K562 (cell line): ENCODE results near the gene LGR6. TPM values are rescaled to one million over a fixed set of nuclear protein-coding genes. Genes with fewer than 3 reads are reported as not detected.
A peak's percentile ranks its signal among the peaks of the same experiment; 100 is the strongest.

Experiments used
- C11orf30 ChIP-seq: fragments of 450-650 bp; IDR thresholded peaks from 2 replicates; pipeline ENCODE4 v1.6.1; 2016; ENCODE audit warnings: low read depth, mild to moderate bottlenecking
- CTBP1 ChIP-seq: fragments of 450-650 bp; IDR thresholded peaks from 2 replicates; pipeline ENCODE4 v1.6.1; 2016; ENCODE audit warnings: borderline replicate concordance
- EP300 ChIP-seq: IDR thresholded peaks from 2 replicates; pipeline ENCODE4 v1.6.1; 2012; ENCODE audit warnings: low read length, improper control_type of control experiment
- GTF2E2 ChIP-seq: fragments of 200-800 bp; sonication (Bioruptor generic); IDR thresholded peaks from 2 replicates; pipeline ENCODE4 v1.6.1; 2016; ENCODE audit warnings: missing genetic modification characterization, missing compliant biosample characterization
- HDAC6 ChIP-seq: IDR thresholded peaks from 2 replicates; pipeline ENCODE4 v1.6.1; 2012; ENCODE audit warnings: low read depth, mild to moderate bottlenecking, control low read depth, inconsistent platforms, low read length, moderate library complexity
- HES1 ChIP-seq: fragments of 450-650 bp; IDR thresholded peaks from 2 replicates; pipeline ENCODE4 v1.6.1; 2016; ENCODE audit warnings: low read depth, mild to moderate bottlenecking, moderate library complexity
- HOMEZ ChIP-seq: fragments of 250-450 bp; sonication (Bioruptor Pico); IDR thresholded peaks from 2 replicates; pipeline ENCODE4 v1.4.0; 2020; ENCODE audit warnings: mild to moderate bottlenecking, moderate library complexity
- KDM5B ChIP-seq: fragments of 200-600 bp; sonication (generic); IDR thresholded peaks from 2 replicates; pipeline ENCODE4 v1.6.1; 2012; ENCODE audit warnings: low read depth, mild to moderate bottlenecking, moderate library complexity, low read length, control low read depth, inconsistent platforms; ENCODE audit not compliant: insufficient replicate concordance
- NFYB ChIP-seq: IDR thresholded peaks from 2 replicates; pipeline ENCODE4 v1.6.1; 2011; ENCODE audit warnings: mild to moderate bottlenecking, moderate library complexity; ENCODE audit not compliant: insufficient read length; ENCODE audit errors: extremely low read depth
- NR0B1 ChIP-seq: fragments of 450-650 bp; IDR thresholded peaks from one replicate; pipeline ENCODE4 v1.6.1; 2018; ENCODE audit warnings: mild to moderate bottlenecking, moderate library complexity; ENCODE audit not compliant: partially characterized antibody
- PHF20 ChIP-seq: fragments of 450-650 bp; IDR thresholded peaks from 2 replicates; pipeline ENCODE4 v1.6.1; 2018; ENCODE audit not compliant: partially characterized antibody
- SIN3A ChIP-seq, 2 experiments: fragments of 150-350 bp in 1 of 2; IDR thresholded peaks; 2 replicates each; pipeline ENCODE4 v1.6.1; 2011 to 2016; ENCODE audit warnings: borderline replicate concordance in 2 of 2, low read depth in 2 of 2, low read length in 2 of 2, mild to moderate bottlenecking in 2 of 2, moderate library complexity in 2 of 2; ENCODE audit not compliant: control insufficient read depth in 1 of 2
- TBL1XR1 ChIP-seq, 2 experiments: IDR thresholded peaks; 2 replicates each; pipeline ENCODE4 v1.6.1; 2012; ENCODE audit warnings: improper control_type of control experiment in 2 of 2, low read length in 2 of 2, mild to moderate bottlenecking in 1 of 2
- TEAD2 ChIP-seq: fragments of 450-650 bp; IDR thresholded peaks from 2 replicates; pipeline ENCODE4 v1.6.1; 2016; ENCODE audit warnings: missing genetic modification characterization, control low read depth, missing compliant biosample characterization
- VEZF1 ChIP-seq: fragments of 200-800 bp; sonication (Bioruptor generic); IDR thresholded peaks from 2 replicates; pipeline ENCODE4 v1.6.1; 2017; ENCODE audit warnings: missing genetic modification characterization, missing compliant biosample characterization
- ZBTB2 ChIP-seq: fragments of 450-650 bp; IDR thresholded peaks from 2 replicates; pipeline ENCODE4 v1.6.1; 2016; ENCODE audit warnings: antibody characterized with exemption
- ZZZ3 ChIP-seq: fragments of 450-650 bp; IDR thresholded peaks from 2 replicates; pipeline ENCODE4 v1.6.1; 2016; ENCODE audit warnings: antibody characterized with exemption, mild to moderate bottlenecking, moderate library complexity
- polyA plus RNA-seq, 8 experiments: library from polyadenylated mRNA; depleted of rRNA in 4 of 8; stranded (reverse) in 5 of 8; unstranded in 3 of 8; fragments of >200 nt; fragmentation: Nextera tagmentation in 2 of 8; fragmentation: Illumina TruSeq in 1 of 8; extraction: Ambion mirVana in 2 of 8; extraction: Trizol in 1 of 8; gene quantifications; 2 replicates each; pipeline versions ENCODE4 v1.2.1 to v1.2.3, GENCODE V29; 2011 to 2014; ENCODE audit warnings: inconsistent platforms in 1 of 8, missing spikeins in 1 of 8
- total RNA-seq, 7 experiments: library from RNA; depleted of rRNA in 6 of 7; stranded (reverse); fragments of >200 nt in 6 of 7; fragmentation: Illumina TruSeq in 2 of 7; extraction: Trizol in 2 of 7; gene quantifications; 2 replicates each; pipeline versions ENCODE4 v1.2.1 to v1.2.3, GENCODE V29; 2011 to 2021; ENCODE audit warnings: low replicate concordance in 1 of 7

The LGR6 gene
- total and polyA plus RNA-seq, 9 of the 15 experiments (the other 6 are each of a cell fraction or from before 2014, with no cell fraction given): 0.01 to 0.54 (median 0.17) TPM; not detected in 1

GRCh38 chr1:202165942-202166843, 27.4 kb upstream of the LGR6 start (continued):
- 0 out of 2 replicates have a peak, but pooled peaks have one; percentile 21 for TF ChIP-seq HES1
- peak; percentile 95 for TF ChIP-seq CTBP1
- TF ChIP-seq SIN3A (IDR thresholded peaks at IDR 0.05; ENCODE audit: borderline replicate concordance in 2 of 2, control insufficient read depth in 1 of 2, low read depth in 2 of 2, low read length in 2 of 2): peak in 1 of 2 experiments; percentile 59; a peak in 1 of 4 replicates
- no peak for TF ChIP-seq NR0B1
- no peak for TF ChIP-seq TEAD2 (tag)
- peak in 1 of 2 experiments; percentile 36; a peak in 1 of 4 replicates for TF ChIP-seq TBL1XR1 (IDR thresholded peaks at IDR 0.05; ENCODE audit: low read length in 2 of 2)
- TF ChIP-seq HDAC6: no peak
- peak; percentile 48 for TF ChIP-seq EP300
- no peak for TF ChIP-seq HOMEZ (CRISPR knock-in tag)
- TF ChIP-seq ZBTB2: peak; percentile 72; the same call in 1 of the 2 replicates
- TF ChIP-seq VEZF1: no peak
- TF ChIP-seq NFYB: no peak
- no peak for TF ChIP-seq PHF20
- TF ChIP-seq KDM5B: peak; percentile 47
- TF ChIP-seq GTF2E2: no peak
- peak; percentile 45 for TF ChIP-seq C11orf30
- no peak for TF ChIP-seq ZZZ3
